PC-3 (cell line): ENCODE measurements around the gene GFOD1.

Source experiments
- EZH2 ChIP-seq: fragments of 300-600 bp; sonication (generic); IDR thresholded peaks from one replicate; pipeline ENCODE4 v1.6.1; 2017; ENCODE audit warnings: antibody characterized with exemption, mild to moderate bottlenecking, low read length; ENCODE audit not compliant: unreplicated experiment
- EZH2phosphoT487 ChIP-seq: fragments of 300-600 bp; sonication (generic); IDR thresholded peaks from 2 replicates; pipeline ENCODE4 v1.6.1; 2018; ENCODE audit warnings: mild to moderate bottlenecking, antibody characterized with exemption, low read length, borderline replicate concordance
- TF ChIP-seq, protein P1 (sequence below): fragments of 300-600 bp; sonication (generic); conservative IDR thresholded peaks from 2 replicates; pipeline ENCODE4 v1.5.1; 2017; ENCODE audit warnings: antibody characterized with exemption, low read depth, mild to moderate bottlenecking, low read length

GRCh38 chr6:13522656-13523055, 35.3 kb upstream of the GFOD1 start:
- TF ChIP-seq, protein P1, sequence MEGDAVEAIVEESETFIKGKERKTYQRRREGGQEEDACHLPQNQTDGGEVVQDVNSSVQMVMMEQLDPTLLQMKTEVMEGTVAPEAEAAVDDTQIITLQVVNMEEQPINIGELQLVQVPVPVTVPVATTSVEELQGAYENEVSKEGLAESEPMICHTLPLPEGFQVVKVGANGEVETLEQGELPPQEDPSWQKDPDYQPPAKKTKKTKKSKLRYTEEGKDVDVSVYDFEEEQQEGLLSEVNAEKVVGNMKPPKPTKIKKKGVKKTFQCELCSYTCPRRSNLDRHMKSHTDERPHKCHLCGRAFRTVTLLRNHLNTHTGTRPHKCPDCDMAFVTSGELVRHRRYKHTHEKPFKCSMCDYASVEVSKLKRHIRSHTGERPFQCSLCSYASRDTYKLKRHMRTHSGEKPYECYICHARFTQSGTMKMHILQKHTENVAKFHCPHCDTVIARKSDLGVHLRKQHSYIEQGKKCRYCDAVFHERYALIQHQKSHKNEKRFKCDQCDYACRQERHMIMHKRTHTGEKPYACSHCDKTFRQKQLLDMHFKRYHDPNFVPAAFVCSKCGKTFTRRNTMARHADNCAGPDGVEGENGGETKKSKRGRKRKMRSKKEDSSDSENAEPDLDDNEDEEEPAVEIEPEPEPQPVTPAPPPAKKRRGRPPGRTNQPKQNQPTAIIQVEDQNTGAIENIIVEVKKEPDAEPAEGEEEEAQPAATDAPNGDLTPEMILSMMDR: no peak
- TF ChIP-seq EZH2phosphoT487 (no peak), EZH2 (no peak)
